PFSK-1 (cell line): ENCODE measurements around the gene PRKD1.

ENCODE experiments used
- SIN3A ChIP-seq: IDR thresholded peaks from 2 replicates; pipeline ENCODE4 v1.6.1; 2012; ENCODE audit warnings: mild to moderate bottlenecking, low read length, moderate library complexity, borderline replicate concordance; ENCODE audit not compliant: insufficient read depth
- TAF1 ChIP-seq: IDR thresholded peaks from 2 replicates; pipeline ENCODE4 v1.6.1; 2012; ENCODE audit warnings: low read length, control low read depth, borderline replicate concordance; ENCODE audit not compliant: insufficient read depth

DNA sequence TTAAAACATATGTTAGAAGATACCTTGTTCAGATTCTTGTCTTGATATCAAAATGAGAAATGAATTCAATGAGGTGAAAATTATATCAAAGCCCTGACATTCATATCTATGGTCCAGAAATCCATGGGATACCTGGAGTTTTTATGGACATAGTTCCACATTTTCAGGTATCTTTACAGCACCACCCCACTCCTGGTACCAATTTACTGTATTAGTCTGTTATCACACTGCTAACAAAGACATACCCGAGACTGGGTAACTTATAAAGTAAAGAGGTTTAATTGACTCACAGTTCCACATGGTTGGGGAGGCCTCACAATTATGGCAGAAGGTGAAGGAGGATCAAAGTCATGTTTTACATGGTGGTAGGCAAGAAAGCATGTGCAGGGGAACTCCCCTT lies 361.5 kb downstream of the PRKD1 start:
- TF ChIP-seq TAF1 (no peak), SIN3A (no peak)
